ENCODE measurements around the gene XRN2. TPM values are rescaled to one million over a fixed set of nuclear protein-coding genes. Genes with fewer than 3 reads are reported as not detected.
A peak's percentile ranks its signal among the peaks of the same experiment; 100 is the strongest.

XRN2 gene
- total and polyA plus RNA-seq, 2 of the 13 experiments (the other 11 are each of a cell fraction or from before 2014, with no cell fraction given): 90.3 to 171 TPM

DNA sequence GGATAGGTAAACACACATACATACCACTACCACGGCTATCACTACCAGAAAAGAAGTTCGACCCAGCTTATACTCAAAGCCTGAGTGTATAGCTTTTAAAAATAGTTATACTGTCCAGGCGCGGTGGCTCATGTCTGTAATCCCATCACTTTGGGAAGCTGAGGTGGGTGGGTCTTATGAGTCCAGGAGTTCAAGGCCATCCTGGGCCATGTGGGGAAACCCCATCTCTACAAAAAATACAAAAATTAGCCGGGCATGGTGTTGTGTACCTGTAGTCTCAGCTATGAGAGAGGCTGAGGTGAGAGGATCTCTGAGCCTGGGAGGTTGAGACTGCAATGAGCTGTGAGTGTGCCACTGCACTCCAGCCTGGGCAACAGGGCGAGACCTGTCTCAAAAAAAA is 61.3 kb downstream of the XRN2 start (continued):
- TF ChIP-seq, protein P1, sequence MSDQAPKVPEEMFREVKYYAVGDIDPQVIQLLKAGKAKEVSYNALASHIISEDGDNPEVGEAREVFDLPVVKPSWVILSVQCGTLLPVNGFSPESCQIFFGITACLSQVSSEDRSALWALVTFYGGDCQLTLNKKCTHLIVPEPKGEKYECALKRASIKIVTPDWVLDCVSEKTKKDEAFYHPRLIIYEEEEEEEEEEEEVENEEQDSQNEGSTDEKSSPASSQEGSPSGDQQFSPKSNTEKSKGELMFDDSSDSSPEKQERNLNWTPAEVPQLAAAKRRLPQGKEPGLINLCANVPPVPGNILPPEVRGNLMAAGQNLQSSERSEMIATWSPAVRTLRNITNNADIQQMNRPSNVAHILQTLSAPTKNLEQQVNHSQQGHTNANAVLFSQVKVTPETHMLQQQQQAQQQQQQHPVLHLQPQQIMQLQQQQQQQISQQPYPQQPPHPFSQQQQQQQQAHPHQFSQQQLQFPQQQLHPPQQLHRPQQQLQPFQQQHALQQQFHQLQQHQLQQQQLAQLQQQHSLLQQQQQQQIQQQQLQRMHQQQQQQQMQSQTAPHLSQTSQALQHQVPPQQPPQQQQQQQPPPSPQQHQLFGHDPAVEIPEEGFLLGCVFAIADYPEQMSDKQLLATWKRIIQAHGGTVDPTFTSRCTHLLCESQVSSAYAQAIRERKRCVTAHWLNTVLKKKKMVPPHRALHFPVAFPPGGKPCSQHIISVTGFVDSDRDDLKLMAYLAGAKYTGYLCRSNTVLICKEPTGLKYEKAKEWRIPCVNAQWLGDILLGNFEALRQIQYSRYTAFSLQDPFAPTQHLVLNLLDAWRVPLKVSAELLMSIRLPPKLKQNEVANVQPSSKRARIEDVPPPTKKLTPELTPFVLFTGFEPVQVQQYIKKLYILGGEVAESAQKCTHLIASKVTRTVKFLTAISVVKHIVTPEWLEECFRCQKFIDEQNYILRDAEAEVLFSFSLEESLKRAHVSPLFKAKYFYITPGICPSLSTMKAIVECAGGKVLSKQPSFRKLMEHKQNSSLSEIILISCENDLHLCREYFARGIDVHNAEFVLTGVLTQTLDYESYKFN (CRISPR knock-in tag; conservative IDR thresholded peaks at IDR 0.05): peak; percentile 45
- TF ChIP-seq HNRNPL (IDR thresholded peaks at IDR 0.05; ENCODE audit: low read depth, low read length) (no peak), PHF21A (CRISPR knock-in tag; IDR thresholded peaks at IDR 0.05) (0 out of 2 replicates have a peak, but pooled peaks have one; percentile 22), RXRB (CRISPR knock-in tag; IDR thresholded peaks at IDR 0.05; ENCODE audit: borderline replicate concordance) (0 out of 2 replicates have a peak, but pooled peaks have one; percentile 22), ELF3 (CRISPR knock-in tag; IDR thresholded peaks at IDR 0.05) (no peak), ZNF652 (CRISPR knock-in tag; IDR thresholded peaks at IDR 0.05; ENCODE audit: borderline replicate concordance, low read depth) (no peak), HNF4A (CRISPR knock-in tag; IDR thresholded peaks at IDR 0.05) (peak; percentile 86), ZNF660 (CRISPR knock-in tag; IDR thresholded peaks at IDR 0.05; ENCODE audit: borderline replicate concordance, low read depth) (no peak), HNF4G (IDR thresholded peaks at IDR 0.05; ENCODE audit: borderline replicate concordance, low read depth, low read length) (0 out of 2 replicates have a peak, but pooled peaks have one; percentile 34), HNF4G (CRISPR knock-in tag; IDR thresholded peaks at IDR 0.05; ENCODE audit: borderline replicate concordance, low read depth) (no peak), ONECUT2 (CRISPR knock-in tag; IDR thresholded peaks at IDR 0.05) (no peak)
- TF ChIP-seq, protein P2, sequence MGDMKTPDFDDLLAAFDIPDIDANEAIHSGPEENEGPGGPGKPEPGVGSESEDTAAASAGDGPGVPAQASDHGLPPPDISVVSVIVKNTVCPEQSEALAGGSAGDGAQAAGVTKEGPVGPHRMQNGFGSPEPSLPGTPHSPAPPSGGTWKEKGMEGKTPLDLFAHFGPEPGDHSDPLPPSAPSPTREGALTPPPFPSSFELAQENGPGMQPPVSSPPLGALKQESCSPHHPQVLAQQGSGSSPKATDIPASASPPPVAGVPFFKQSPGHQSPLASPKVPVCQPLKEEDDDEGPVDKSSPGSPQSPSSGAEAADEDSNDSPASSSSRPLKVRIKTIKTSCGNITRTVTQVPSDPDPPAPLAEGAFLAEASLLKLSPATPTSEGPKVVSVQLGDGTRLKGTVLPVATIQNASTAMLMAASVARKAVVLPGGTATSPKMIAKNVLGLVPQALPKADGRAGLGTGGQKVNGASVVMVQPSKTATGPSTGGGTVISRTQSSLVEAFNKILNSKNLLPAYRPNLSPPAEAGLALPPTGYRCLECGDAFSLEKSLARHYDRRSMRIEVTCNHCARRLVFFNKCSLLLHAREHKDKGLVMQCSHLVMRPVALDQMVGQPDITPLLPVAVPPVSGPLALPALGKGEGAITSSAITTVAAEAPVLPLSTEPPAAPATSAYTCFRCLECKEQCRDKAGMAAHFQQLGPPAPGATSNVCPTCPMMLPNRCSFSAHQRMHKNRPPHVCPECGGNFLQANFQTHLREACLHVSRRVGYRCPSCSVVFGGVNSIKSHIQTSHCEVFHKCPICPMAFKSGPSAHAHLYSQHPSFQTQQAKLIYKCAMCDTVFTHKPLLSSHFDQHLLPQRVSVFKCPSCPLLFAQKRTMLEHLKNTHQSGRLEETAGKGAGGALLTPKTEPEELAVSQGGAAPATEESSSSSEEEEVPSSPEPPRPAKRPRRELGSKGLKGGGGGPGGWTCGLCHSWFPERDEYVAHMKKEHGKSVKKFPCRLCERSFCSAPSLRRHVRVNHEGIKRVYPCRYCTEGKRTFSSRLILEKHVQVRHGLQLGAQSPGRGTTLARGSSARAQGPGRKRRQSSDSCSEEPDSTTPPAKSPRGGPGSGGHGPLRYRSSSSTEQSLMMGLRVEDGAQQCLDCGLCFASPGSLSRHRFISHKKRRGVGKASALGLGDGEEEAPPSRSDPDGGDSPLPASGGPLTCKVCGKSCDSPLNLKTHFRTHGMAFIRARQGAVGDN (CRISPR knock-in tag; IDR thresholded peaks at IDR 0.05): no peak
- TF ChIP-seq, protein P3, sequence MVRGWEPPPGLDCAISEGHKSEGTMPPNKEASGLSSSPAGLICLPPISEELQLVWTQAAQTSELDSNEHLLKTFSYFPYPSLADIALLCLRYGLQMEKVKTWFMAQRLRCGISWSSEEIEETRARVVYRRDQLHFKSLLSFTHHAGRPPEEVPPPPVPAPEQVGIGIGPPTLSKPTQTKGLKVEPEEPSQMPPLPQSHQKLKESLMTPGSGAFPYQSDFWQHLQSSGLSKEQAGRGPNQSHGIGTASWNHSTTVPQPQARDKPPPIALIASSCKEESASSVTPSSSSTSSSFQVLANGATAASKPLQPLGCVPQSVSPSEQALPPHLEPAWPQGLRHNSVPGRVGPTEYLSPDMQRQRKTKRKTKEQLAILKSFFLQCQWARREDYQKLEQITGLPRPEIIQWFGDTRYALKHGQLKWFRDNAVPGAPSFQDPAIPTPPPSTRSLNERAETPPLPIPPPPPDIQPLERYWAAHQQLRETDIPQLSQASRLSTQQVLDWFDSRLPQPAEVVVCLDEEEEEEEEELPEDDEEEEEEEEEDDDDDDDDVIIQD (CRISPR knock-in tag; IDR thresholded peaks at IDR 0.05; ENCODE audit: low read depth): peak; percentile 77
- TF ChIP-seq, protein P4, sequence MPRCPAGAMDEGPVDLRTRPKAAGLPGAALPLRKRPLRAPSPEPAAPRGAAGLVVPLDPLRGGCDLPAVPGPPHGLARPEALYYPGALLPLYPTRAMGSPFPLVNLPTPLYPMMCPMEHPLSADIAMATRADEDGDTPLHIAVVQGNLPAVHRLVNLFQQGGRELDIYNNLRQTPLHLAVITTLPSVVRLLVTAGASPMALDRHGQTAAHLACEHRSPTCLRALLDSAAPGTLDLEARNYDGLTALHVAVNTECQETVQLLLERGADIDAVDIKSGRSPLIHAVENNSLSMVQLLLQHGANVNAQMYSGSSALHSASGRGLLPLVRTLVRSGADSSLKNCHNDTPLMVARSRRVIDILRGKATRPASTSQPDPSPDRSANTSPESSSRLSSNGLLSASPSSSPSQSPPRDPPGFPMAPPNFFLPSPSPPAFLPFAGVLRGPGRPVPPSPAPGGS (CRISPR knock-in tag; IDR thresholded peaks at IDR 0.05): peak; percentile 61; the same call in 1 of the 2 replicates
- TF ChIP-seq, protein P5, sequence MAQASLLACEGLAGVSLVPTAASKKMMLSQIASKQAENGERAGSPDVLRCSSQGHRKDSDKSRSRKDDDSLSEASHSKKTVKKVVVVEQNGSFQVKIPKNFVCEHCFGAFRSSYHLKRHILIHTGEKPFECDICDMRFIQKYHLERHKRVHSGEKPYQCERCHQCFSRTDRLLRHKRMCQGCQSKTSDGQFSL (CRISPR knock-in tag; IDR thresholded peaks at IDR 0.05): no peak
- TF ChIP-seq, protein P6, sequence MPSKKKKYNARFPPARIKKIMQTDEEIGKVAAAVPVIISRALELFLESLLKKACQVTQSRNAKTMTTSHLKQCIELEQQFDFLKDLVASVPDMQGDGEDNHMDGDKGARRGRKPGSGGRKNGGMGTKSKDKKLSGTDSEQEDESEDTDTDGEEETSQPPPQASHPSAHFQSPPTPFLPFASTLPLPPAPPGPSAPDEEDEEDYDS (CRISPR knock-in tag; IDR thresholded peaks at IDR 0.05): 0 out of 2 replicates have a peak, but pooled peaks have one; percentile 16
- TF ChIP-seq, protein P7, sequence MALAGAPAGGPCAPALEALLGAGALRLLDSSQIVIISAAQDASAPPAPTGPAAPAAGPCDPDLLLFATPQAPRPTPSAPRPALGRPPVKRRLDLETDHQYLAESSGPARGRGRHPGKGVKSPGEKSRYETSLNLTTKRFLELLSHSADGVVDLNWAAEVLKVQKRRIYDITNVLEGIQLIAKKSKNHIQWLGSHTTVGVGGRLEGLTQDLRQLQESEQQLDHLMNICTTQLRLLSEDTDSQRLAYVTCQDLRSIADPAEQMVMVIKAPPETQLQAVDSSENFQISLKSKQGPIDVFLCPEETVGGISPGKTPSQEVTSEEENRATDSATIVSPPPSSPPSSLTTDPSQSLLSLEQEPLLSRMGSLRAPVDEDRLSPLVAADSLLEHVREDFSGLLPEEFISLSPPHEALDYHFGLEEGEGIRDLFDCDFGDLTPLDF (CRISPR knock-in tag; IDR thresholded peaks at IDR 0.05): no peak

All from HepG2 (cell line).